NT2/D1 (cell line): ENCODE results near the gene CCDC13.

Source experiments
- YY1 ChIP-seq: IDR thresholded peaks from 2 replicates; pipeline ENCODE4 v1.6.1; 2011; ENCODE audit not compliant: insufficient read length, insufficient read depth
- ZNF274 ChIP-seq: IDR thresholded peaks from 2 replicates; pipeline ENCODE4 v1.6.1; 2011; ENCODE audit warnings: mild to moderate bottlenecking, low read depth, low read length

GRCh38 chr3:42804106-42804830 lies 31.2 kb upstream of the CCDC13 start, which contains the start of gene HIGD1A:
- TF ChIP-seq ZNF274 (no peak), YY1 (no peak)
